Fibroblast of lung (primary cell): Measurements from ENCODE around the gene KCTD19. TPM values are rescaled to one million over a fixed set of nuclear protein-coding genes. Genes with fewer than 3 reads are reported as not detected.

Source experiments
- DNase-seq, 2 donors: peaks; one replicate each; pipeline versions ENCODE4 v3.0.0 to v3.0.0-alpha.2; 2010; ENCODE audit warnings: low read depth in 2 of 2
- H2AFZ ChIP-seq: 2 replicates; pipeline ENCODE4 v1.5.1; 2012; ENCODE audit warnings: low read length, control low read depth, inconsistent platforms
- H3K27ac ChIP-seq: 2 replicates; pipeline ENCODE4 v1.5.1; 2011; ENCODE audit warnings: low read length, control low read depth; ENCODE audit not compliant: insufficient read depth
- H3K27me3 ChIP-seq: 2 replicates; pipeline ENCODE4 v1.5.1; 2011; ENCODE audit warnings: mild to moderate bottlenecking, low read length; ENCODE audit not compliant: control insufficient read depth, insufficient read depth
- H3K36me3 ChIP-seq: 2 replicates; pipeline ENCODE4 v1.5.1; 2011; ENCODE audit warnings: low read length; ENCODE audit not compliant: control insufficient read depth, insufficient read depth
- H3K4me1 ChIP-seq: 2 replicates; pipeline ENCODE4 v1.5.1; 2011; ENCODE audit warnings: low read length; ENCODE audit not compliant: control insufficient read depth, insufficient read depth; ENCODE audit errors: extremely low read depth
- H3K4me2 ChIP-seq: 2 replicates; pipeline ENCODE4 v1.5.1; 2011; ENCODE audit warnings: low read length, control low read depth; ENCODE audit not compliant: insufficient read depth; ENCODE audit errors: extremely low read depth
- H3K4me3 ChIP-seq, 4 experiments: fragments of 200-600 bp in 1 of 4; sonication (generic) in 1 of 4; replicated peaks in 1 of 4; 2 replicates each; pipeline ENCODE4 v1.5.1; 2011 to 2016; ENCODE audit warnings: low read length in 4 of 4, low read depth in 3 of 4, mild to moderate bottlenecking in 3 of 4, control low read depth in 2 of 4, inconsistent platforms in 1 of 4, mixed read lengths in 1 of 4; ENCODE audit not compliant: insufficient read depth in 1 of 4; ENCODE audit errors: control extremely low read depth in 1 of 4
- H3K79me2 ChIP-seq: 2 replicates; pipeline ENCODE4 v1.5.1; 2012; ENCODE audit warnings: mild to moderate bottlenecking, low read length, inconsistent platforms; ENCODE audit not compliant: control insufficient read depth, insufficient read depth
- H3K9ac ChIP-seq: 2 replicates; pipeline ENCODE4 v1.5.1; 2011; ENCODE audit warnings: mild to moderate bottlenecking, low read length, control low read depth; ENCODE audit not compliant: insufficient read depth
- H3K9me3 ChIP-seq: 2 replicates; pipeline ENCODE4 v1.5.1; 2012; ENCODE audit warnings: low read depth, low read length; ENCODE audit not compliant: control insufficient read depth, insufficient read depth
- H4K20me1 ChIP-seq: 2 replicates; pipeline ENCODE4 v1.5.1; 2011; ENCODE audit warnings: low read length; ENCODE audit not compliant: control insufficient read depth, insufficient read depth; ENCODE audit errors: extremely low read depth
- EZH2 ChIP-seq: IDR thresholded peaks from 2 replicates; pipeline ENCODE4 v1.5.1; 2012; ENCODE audit warnings: low read length, control low read depth, mild to moderate bottlenecking; ENCODE audit errors: missing control alignments
- polyA plus RNA-seq, 2 donors: library from polyadenylated mRNA; depleted of rRNA in 1 of 2; stranded (reverse) in 1 of 2; unstranded in 1 of 2; fragments of >200 nt; gene quantifications; 2 replicates each; pipeline ENCODE4 v1.2.1, GENCODE V29; 2011 to 2012; ENCODE audit warnings: missing spikeins in 1 of 2
- total RNA-seq: library from RNA; depleted of rRNA; stranded (reverse); fragments of >200 nt; gene quantifications from 2 replicates; pipeline ENCODE4 v1.2.1, GENCODE V29; 2014
- TF ChIP-seq, protein P1 (sequence below), 2 donors: IDR thresholded peaks in 1 of 2; conservative IDR thresholded peaks in 1 of 2; 1 replicate in 1 of 2; 2 replicates in 1 of 2; pipeline ENCODE4 v1.5.1; 2011 to 2012; ENCODE audit warnings: low read length in 2 of 2, control low read depth in 1 of 2, inconsistent platforms in 1 of 2, low read depth in 1 of 2, mild to moderate bottlenecking in 1 of 2

Gene KCTD19
- total and polyA plus RNA-seq, 2 donors (not counting 1 experiment from before 2014, with no cell fraction given): 0.17 TPM; not detected in 1

DNA sequence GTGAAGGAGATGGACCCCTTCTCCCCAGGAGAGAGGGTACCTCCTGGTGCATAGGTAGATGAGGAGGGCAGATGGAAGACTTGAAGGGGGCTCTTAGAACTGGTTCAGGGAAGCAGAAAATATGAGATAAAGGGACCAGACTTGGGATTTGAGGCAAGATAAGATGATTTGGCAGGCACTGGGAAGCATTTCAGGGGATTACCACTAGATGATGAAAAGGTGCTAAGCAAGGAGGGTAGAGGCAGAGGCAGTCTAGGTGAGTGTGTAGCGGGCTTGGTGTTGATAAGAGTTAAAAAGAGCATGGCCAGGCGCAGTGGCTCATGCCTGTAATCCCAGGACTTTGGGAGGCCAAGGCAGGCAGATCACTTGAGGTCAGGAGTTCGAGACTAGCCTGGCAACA is 63.3 kb downstream of the KCTD19 start:
- Histone ChIP-seq H2AFZ (no peak overlapping the region), H3K4me1 (peaks cover 4% of the 10 kb centered on the region), H3K27ac (no peak overlapping the region), H3K9me3 (no peaks in the 10 kb centered on the region), H4K20me1 (no peaks in the 10 kb centered on the region), H3K4me3 (no peak overlapping the region), H3K36me3 (peaks cover 2% of the 10 kb centered on the region), H3K79me2 (no peaks in the 10 kb centered on the region), H3K4me2 (no peak overlapping the region), H3K27me3 (no peaks in the 10 kb centered on the region), H3K9ac (no peak overlapping the region)
- TF ChIP-seq, protein P1, sequence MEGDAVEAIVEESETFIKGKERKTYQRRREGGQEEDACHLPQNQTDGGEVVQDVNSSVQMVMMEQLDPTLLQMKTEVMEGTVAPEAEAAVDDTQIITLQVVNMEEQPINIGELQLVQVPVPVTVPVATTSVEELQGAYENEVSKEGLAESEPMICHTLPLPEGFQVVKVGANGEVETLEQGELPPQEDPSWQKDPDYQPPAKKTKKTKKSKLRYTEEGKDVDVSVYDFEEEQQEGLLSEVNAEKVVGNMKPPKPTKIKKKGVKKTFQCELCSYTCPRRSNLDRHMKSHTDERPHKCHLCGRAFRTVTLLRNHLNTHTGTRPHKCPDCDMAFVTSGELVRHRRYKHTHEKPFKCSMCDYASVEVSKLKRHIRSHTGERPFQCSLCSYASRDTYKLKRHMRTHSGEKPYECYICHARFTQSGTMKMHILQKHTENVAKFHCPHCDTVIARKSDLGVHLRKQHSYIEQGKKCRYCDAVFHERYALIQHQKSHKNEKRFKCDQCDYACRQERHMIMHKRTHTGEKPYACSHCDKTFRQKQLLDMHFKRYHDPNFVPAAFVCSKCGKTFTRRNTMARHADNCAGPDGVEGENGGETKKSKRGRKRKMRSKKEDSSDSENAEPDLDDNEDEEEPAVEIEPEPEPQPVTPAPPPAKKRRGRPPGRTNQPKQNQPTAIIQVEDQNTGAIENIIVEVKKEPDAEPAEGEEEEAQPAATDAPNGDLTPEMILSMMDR (conservative IDR thresholded peaks at IDR 0.05 in 1 of 2, IDR thresholded peaks at IDR 0.05 in 1 of 2; ENCODE audit: low read depth in 1 of 2, low read length in 2 of 2): no peak
- no peak for TF ChIP-seq EZH2
- no peak for DNase-seq

- no peaks in the 10 kb centered on the region for H3K9me3 ChIP-seq
- DNase-seq: peak; percentile 56 to 69
- no peak overlapping the region for H3K27ac ChIP-seq
- no peaks in the 10 kb centered on the region for H3K27me3 ChIP-seq
- peaks cover 2% of the 10 kb centered on the region for H3K36me3 ChIP-seq
- no peaks in the 10 kb centered on the region for H3K4me1 ChIP-seq
- no peaks in the 10 kb centered on the region for H3K79me2 ChIP-seq
- H3K4me2 ChIP-seq: no peak overlapping the region
- H4K20me1 ChIP-seq: no peaks in the 10 kb centered on the region
- no peak overlapping the region for H3K4me3 ChIP-seq
- no peak overlapping the region for H3K9ac ChIP-seq
- TF ChIP-seq, protein P1 (conservative IDR thresholded peaks at IDR 0.05 in 1 of 2, IDR thresholded peaks at IDR 0.05 in 1 of 2; ENCODE audit: low read depth in 1 of 2, low read length in 2 of 2): peak; percentile 62 to 68
- no peak for TF ChIP-seq EZH2
- no peak overlapping the region for H2AFZ ChIP-seq
Observed at GRCh38 chr16:67260426-67261063, 66.0 kb downstream of the KCTD19 start.

- H3K27me3 ChIP-seq: no peaks in the 10 kb centered on the region
- no peaks in the 10 kb centered on the region for H4K20me1 ChIP-seq
- TF ChIP-seq, protein P1 (conservative IDR thresholded peaks at IDR 0.05 in 1 of 2, IDR thresholded peaks at IDR 0.05 in 1 of 2; ENCODE audit: low read depth in 1 of 2, low read length in 2 of 2): no peak
- TF ChIP-seq EZH2: no peak
- no peak overlapping the region for H3K9ac ChIP-seq
- H3K4me3 ChIP-seq: no peak overlapping the region
- H3K9me3 ChIP-seq: no peaks in the 10 kb centered on the region
- no peak overlapping the region for H3K4me2 ChIP-seq
- H3K36me3 ChIP-seq: peaks cover 2% of the 10 kb centered on the region
- no peaks in the 10 kb centered on the region for H3K79me2 ChIP-seq
- no peak overlapping the region for H2AFZ ChIP-seq
- no peak overlapping the region for H3K27ac ChIP-seq
- DNase-seq: no peak
- H3K4me1 ChIP-seq: no peaks in the 10 kb centered on the region
Observed at GRCh38 chr16:67259705-67260104, 66.8 kb downstream of the KCTD19 start.
